Type B pancreatic cell (in vitro differentiated cells): ENCODE results near the gene MMP15. TPM values are rescaled to one million over a fixed set of nuclear protein-coding genes. Genes with fewer than 3 reads are reported as not detected.

ENCODE experiments used
- DNase-seq: peaks from one replicate; pipeline ENCODE4 v3.0.0; 2021; ENCODE audit warnings: mixed read lengths; ENCODE audit not compliant: unreplicated experiment; ENCODE audit errors: extremely low spot score
- H3K27ac Mint-ChIP-seq: 2 replicates; pipeline ENCODE4 v1.8.0; 2021; ENCODE audit warnings: mild to moderate bottlenecking, mixed read lengths
- H3K27me3 Mint-ChIP-seq: 2 replicates; pipeline ENCODE4 v1.8.0; 2021; ENCODE audit warnings: mixed read lengths
- H3K36me3 Mint-ChIP-seq: 2 replicates; pipeline ENCODE4 v1.8.0; 2021; ENCODE audit warnings: mixed read lengths
- H3K4me1 Mint-ChIP-seq: one replicate; pipeline ENCODE4 v1.8.0; 2021; ENCODE audit warnings: mixed read lengths; ENCODE audit not compliant: unreplicated experiment
- H3K4me3 Mint-ChIP-seq: 2 replicates; pipeline ENCODE4 v1.8.0; 2021; ENCODE audit warnings: mild to moderate bottlenecking, mixed read lengths
- H3K9me3 Mint-ChIP-seq: 2 replicates; pipeline ENCODE4 v1.8.0; 2021; ENCODE audit warnings: mixed read lengths
- CTCF ChIP-seq: fragments of 200-600 bp; sonication (generic); conservative IDR thresholded peaks from 2 replicates; pipeline ENCODE4 v1.5.0; 2021; ENCODE audit warnings: antibody characterized with exemption, mild to moderate bottlenecking
- total RNA-seq: library from RNA; stranded (reverse); gene quantifications from 2 replicates; pipeline ENCODE4 v1.2.1, GENCODE V29; 2021; ENCODE audit warnings: low replicate concordance

Gene MMP15
- total RNA-seq, 1 donor from 2014 or later = 33.2 TPM

- Mint-ChIP-seq H3K4me3 (no peak overlapping the region), H3K9me3 (no peaks in the 10 kb centered on the region), H3K27me3 (peaks cover 20% of the 10 kb centered on the region), H3K27ac (no peak overlapping the region), H3K4me1 (no peaks in the 10 kb centered on the region), H3K36me3 (no peaks in the 10 kb centered on the region)
- no peak for DNase-seq
- no peak for TF ChIP-seq CTCF
Measured at GRCh38 chr16:57981636-57982035, 43.9 kb upstream of the MMP15 start.

- DNase-seq = no peak
- H3K4me3 Mint-ChIP-seq = no peak overlapping the region
- no peak for TF ChIP-seq CTCF
- H3K27me3 Mint-ChIP-seq = peaks cover 28% of the 10 kb centered on the region
- no peaks in the 10 kb centered on the region for H3K36me3 Mint-ChIP-seq
- H3K9me3 Mint-ChIP-seq = no peaks in the 10 kb centered on the region
- H3K27ac Mint-ChIP-seq = no peak overlapping the region
- no peaks in the 10 kb centered on the region for H3K4me1 Mint-ChIP-seq
Measured at GRCh38 chr16:57982385-57982784, 43.2 kb upstream of the MMP15 start.

- H3K4me3 Mint-ChIP-seq = peak overlapping the region; percentile 93
- peak; percentile 96 for DNase-seq
- H3K27ac Mint-ChIP-seq = no peak overlapping the region
Measured at GRCh38 chr16:57984443-57985203, 40.9 kb upstream of the MMP15 start.

GRCh38 chr16:57985204-57986181, 40.1 kb upstream of the MMP15 start:
- Mint-ChIP-seq H3K4me1 (no peaks in the 10 kb centered on the region), H3K9me3 (no peaks in the 10 kb centered on the region), H3K27ac (peak overlapping the region; percentile 63), H3K27me3 (peaks cover 36% of the 10 kb centered on the region), H3K36me3 (no peaks in the 10 kb centered on the region), H3K4me3 (peak overlapping the region; percentile 93)
- no peak for DNase-seq
- TF ChIP-seq CTCF = no peak

More at GRCh38 chr16:57984443-57985203, 40.9 kb upstream of the MMP15 start:
- peaks cover 36% of the 10 kb centered on the region for H3K27me3 Mint-ChIP-seq
- no peaks in the 10 kb centered on the region for H3K9me3 Mint-ChIP-seq
- no peaks in the 10 kb centered on the region for H3K36me3 Mint-ChIP-seq
- no peaks in the 10 kb centered on the region for H3K4me1 Mint-ChIP-seq
- no peak for TF ChIP-seq CTCF

GRCh38 chr16:57986196-57986595, 39.4 kb upstream of the MMP15 start:
- no peak for DNase-seq
- Mint-ChIP-seq H3K27ac (no peak overlapping the region), H3K4me1 (no peaks in the 10 kb centered on the region), H3K27me3 (peaks cover 36% of the 10 kb centered on the region), H3K9me3 (no peaks in the 10 kb centered on the region), H3K36me3 (no peaks in the 10 kb centered on the region), H3K4me3 (peak overlapping the region; percentile 93)
- TF ChIP-seq CTCF = no peak
